HL-60/S4 treated with retinoic acid at 250 ng/mL for 4 days and 3 days (cell line): ENCODE data around the gene FOXJ3.

Experiments
- in situ Hi-C: fragments of 300-500 bp; cut with MboI; formaldehyde crosslinking; loops from 2 replicates; pipeline ENCODE4 v1.7.0; 2022; ENCODE audit warnings: low sequenced_read_pairs

FOXJ3 gene

GRCh38 chr1:42311897-42312296 lies 23.1 kb downstream of the FOXJ3 start:
- in situ Hi-C loops, result no loop called here

DNA sequence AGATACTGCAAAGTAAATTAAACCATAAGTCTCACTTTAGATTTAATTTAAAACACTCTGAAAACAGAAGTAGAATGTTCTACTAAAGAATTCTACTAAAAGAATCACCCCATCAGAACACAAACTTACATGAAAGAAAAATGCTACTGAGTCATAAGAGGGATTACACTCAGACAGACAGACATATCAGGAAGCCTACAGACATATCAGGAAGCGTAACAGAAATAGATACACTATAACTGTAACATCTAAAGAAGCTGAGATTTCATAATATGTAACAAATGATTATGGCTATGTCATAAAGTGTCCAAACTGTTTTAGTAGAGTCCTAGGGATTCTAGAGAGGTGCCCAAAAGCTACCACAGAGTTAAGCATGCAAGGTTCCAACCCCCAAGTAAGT lies 23.9 kb downstream of the FOXJ3 start:
- in situ Hi-C loops, result no loop called here

- in situ Hi-C loops, result no loop called here
Measured at GRCh38 chr1:42306977-42307376, 28.1 kb downstream of the FOXJ3 start.

DNA sequence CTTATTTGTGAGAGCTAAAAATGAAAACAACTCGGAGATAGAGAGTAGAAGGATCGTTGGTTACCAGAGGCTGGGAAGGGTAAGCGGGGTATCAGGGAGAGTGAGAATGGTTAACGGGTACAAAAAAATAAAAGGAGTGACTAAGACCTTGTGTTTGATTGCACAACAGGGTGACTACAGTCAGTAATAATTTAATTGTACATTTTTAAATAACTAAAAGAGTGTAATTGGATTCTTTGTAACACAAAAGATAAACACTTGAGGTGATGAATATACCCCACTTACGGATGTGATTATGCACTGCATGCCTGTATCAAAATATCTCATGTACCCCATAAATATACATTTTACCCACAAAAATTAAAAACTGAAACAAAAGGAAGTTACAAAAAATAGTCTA lies 29.4 kb downstream of the FOXJ3 start:
- in situ Hi-C loops, result no loop called here

DNA sequence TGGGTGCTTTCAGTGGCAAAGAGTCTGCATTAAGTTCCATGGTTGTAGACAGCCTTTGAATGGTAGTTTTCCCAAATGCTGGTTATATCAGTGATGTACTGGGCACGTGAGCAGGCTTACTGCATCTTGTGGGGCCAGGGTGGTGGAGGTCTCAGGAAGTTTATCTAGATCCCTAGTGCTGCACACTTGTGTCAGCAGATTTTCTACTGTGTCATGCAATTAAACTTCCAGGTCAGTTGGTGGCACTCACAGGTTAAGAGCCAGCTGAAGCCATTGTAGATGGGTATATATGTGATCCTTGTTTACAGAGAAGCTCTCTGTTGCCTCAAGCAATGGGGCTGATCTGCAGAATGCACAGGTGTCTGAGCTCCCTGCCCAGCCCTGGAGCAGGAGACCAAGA lies 33.0 kb downstream of the FOXJ3 start:
- in situ Hi-C loops, result no loop called here

DNA sequence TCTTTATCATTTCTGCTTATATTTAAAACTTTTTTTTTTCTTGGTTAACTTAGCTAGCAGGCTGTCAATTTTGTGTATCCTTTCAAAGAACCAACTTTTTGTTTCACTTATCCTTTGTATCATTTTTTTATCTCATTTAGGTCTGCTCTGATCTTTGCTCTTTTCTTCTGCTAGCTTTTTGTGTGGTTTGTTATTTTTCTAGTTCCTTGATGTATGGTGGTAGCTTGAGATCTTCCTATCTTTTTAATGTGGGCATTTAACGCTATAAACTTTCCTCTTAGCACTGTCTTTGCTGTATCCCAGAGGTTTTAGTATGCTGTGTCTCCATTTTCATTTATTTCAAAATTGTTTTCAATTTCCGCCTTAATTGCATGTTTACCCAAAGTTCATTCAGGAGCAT lies 36.5 kb downstream of the FOXJ3 start:
- in situ Hi-C loops, result no loop called here

GRCh38 chr1:42295816-42296215 lies 39.2 kb downstream of the FOXJ3 start:
- in situ Hi-C loops, result no loop called here

GRCh38 chr1:42290130-42290529 lies 44.9 kb downstream of the FOXJ3 start:
- in situ Hi-C loops, result no loop called here

DNA sequence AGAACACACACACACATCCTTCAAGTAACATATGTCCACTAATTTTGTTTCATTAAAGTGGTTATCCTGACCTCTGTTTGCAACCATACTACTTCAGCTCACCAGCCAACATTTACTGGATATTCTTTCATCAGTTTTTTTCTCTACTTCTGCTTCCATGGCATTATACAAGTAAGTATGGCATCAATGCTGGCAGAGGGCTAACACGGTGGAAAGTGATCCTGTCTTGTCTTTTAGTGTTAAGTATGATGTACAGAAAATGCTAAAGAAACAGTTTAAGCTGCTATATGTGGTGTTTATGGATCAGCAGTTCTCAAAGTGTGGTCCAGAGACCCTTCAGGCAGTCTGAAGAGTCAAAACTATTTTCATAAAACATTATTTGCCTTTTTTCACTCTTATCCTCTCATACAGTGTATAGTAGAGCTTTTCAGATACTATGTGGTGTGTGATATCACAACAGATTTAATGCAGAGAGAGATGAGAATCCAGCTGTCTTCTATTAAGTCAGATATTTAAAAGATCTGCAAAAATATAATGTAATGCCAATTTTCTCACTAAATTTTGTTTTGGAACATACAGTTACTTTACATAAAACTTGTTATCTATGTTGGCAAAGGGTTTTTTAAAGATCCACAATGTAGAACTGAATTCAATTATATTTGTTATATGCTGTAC lies 46.6 kb downstream of the FOXJ3 start:
- in situ Hi-C loops, result no loop called here

GRCh38 chr1:42282867-42283583 lies 52.0 kb downstream of the FOXJ3 start:
- in situ Hi-C loops, result no loop called here

DNA sequence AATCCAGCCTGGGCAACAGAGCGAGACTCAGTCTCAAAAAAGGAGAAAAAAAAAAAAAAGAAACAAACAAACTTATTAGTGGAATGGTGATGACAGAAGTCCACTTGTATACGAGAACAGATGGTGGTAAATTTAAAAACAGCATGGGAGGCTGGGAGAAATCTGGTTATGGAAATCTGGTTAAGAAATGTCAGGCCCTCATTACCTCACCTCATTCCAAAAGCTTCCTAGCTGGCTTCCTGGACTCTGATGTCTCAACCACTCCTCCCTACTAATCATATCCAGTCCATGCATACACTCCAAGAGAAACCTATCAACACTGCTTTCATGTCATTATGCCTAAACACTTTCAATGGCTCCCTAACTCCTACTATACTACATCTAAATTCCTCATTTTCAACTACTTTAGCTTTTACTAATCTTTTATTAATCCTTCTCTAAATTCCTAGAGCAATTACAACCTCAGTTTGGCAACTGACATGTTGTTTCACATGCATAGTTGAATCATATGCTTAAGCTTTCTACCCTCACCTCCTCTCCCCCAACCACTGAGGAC lies 52.9 kb downstream of the FOXJ3 start:
- in situ Hi-C loops, result no loop called here

- in situ Hi-C loops, result no loop called here
Measured at GRCh38 chr1:42280821-42281220, 54.2 kb downstream of the FOXJ3 start.

DNA sequence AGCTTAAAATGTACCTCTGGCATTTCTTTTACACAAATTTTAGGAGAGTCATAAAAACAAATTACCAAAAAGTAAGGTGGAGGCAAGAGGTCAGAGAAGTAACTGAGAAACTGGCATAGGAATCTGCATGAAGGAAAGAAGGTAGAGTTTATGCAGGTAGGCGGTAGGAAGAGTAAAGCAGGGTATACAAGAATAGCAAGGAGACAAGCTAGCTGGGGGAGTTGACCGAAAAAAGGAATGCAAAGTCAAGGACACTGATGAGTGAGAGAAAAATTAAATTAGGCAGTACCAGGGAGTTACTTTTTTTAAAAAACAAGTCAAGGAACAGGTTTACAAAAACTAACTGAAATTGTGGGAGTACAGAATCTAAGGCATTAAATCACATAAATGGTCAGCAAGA lies 56.0 kb downstream of the FOXJ3 start:
- in situ Hi-C loops, result no loop called here

GRCh38 chr1:42272920-42273319 lies 62.1 kb downstream of the FOXJ3 start:
- in situ Hi-C loops, result no loop called here

GRCh38 chr1:42267904-42268303 lies 67.1 kb downstream of the FOXJ3 start:
- in situ Hi-C loops, result no loop called here

DNA sequence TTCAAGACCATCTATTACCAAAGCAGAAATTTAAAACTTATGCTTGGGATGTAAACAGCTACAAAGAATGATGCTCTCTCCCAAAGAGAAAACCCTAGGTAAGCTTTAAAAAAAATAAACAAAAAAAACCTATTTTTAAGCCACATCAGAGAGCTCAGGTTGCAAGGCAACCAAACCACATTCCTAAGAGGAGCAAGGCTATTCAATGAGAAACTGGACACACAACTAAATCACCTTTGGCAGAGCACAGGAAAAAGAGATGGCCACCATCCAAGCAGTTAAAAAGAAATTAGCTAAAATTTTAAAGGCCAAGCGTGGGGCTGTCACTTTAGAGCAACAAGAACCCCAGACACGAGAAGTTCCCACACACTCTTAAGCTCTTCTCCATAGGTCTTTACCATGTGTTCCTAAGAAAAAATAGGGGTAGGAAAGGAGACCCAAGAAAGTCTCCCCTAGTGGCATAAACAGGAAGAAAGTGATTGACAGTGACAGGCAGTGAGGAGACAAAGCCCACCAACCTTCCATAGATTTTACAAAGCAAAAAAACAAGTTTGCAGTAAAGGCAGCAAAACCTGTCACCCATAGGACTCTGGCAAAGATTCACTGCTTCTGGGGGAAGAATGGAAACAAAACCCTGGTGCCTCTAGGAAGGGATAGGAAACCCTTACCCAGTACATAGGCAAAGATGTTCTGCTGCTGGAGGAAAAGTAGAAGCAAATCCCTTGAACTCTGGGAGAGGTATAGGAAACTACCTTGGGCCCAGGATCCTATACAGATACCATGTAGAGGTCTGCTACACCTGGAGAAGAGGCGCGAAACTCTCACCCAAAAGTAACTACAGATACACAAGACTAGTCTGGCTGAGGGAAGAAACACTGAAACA lies 68.5 kb downstream of the FOXJ3 start:
- in situ Hi-C loops, result no loop called here

DNA sequence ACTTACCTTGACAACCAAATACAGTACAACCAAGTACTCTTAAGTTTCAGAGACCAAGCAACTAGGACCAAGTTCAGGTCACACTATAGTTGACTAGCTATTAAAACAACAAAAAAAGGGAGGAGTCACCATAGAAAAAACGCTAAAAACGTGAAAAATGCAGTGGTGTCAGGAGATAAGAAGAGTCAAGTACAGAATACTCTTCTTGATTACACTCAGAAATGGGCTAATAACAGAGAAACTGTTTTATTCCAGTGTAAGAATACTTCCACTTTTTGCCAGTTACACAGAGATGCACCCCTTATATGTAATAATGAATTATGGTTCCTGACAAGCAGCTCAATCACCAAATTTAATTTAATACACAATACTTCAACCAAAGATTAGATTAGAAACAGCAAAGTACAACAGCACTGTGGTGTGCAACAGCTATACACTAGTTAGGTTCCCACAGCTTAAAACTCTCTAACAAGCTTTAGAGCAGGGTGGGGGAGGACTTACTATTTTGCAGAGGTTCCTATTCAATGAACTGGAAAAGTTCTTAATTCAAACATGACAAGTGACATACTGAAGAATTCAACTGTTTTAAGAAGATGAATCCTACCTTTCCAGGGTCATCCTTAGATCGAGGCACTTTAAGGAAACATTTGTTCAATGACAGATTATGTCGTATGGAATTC lies 70.4 kb downstream of the FOXJ3 start:
- in situ Hi-C loops, result no loop called here

DNA sequence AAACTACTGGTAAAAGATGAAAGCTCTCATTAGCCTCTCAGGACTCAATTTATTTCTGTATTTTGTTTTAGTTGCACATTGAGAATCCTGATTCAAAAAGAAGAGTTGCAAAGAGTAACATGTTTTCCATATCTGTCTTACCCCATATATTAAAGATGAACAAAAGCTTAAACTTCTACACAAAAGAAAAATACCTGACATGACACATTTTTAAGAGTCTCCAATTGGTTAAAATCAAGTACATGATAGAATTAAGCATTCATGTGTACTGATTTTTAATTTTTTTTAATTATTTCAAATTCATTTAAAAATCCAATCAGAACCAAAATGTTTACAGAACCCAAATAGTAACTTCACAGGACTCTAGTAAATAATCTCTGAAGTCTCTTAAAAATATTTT lies 72.0 kb downstream of the FOXJ3 start:
- in situ Hi-C loops, result no loop called here

DNA sequence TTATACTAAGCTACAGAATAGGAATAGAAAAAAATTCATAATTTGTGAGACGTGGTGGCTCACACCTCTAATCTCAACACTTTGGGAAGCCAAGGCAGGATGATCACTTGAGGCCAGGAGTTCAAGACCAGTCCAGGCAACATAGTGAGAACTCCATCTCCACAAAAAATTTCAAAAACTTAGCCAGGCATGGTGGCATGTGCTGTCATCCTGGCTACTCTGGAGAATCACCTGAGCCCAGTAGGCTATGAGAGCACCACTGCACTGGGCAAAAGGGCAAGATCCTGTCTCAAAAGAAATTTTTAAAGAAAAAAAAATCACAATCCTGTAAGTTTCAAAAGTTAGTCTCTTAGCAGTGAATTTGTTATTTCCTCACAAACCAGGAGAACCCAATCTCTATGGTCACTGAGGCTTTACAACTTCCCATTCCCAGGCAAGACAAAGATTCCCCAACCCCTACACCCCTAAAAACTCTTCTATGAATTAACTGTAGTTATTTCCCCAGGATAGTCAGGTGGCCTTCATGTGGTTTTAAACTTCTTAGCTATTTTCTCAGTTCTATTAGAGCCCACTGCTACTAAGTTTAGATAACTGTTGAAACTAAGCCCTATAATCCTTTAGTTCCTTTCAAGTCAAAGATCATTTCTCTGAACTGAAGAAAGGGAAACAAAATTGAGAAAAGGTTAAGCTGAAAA lies 74.5 kb downstream of the FOXJ3 start:
- in situ Hi-C loops, result no loop called here

GRCh38 chr1:42259739-42260064 lies 75.3 kb downstream of the FOXJ3 start:
- in situ Hi-C loops, result no loop called here
